DMS53 treated with DMSO at 0.1 percent for 48 hours (cell line): ENCODE data around the gene CARTPT.

ENCODE experiments used
- DNase-seq: peaks from one replicate; lab custom pipeline; 2025; ENCODE audit not compliant: unreplicated experiment; lab: John Stamatoyannopoulos, UW

The CARTPT gene

GRCh38 chr5:71737931-71738539 is 19.0 kb downstream of the CARTPT start:
- no peak for DNase-seq

- no peak for DNase-seq
Measured at GRCh38 chr5:71738662-71739361, 19.7 kb downstream of the CARTPT start.

GRCh38 chr5:71740015-71740753 is 21.1 kb downstream of the CARTPT start:
- no peak for DNase-seq

GRCh38 chr5:71743155-71743554 is 24.1 kb downstream of the CARTPT start:
- no peak for DNase-seq

GRCh38 chr5:71744009-71744790 is 25.1 kb downstream of the CARTPT start:
- no peak for DNase-seq

GRCh38 chr5:71747182-71747581 is 28.1 kb downstream of the CARTPT start:
- DNase-seq = no peak

GRCh38 chr5:71748360-71748759 is 29.3 kb downstream of the CARTPT start:
- DNase-seq = no peak

- DNase-seq = no peak
Measured at GRCh38 chr5:71751422-71751821, 32.3 kb downstream of the CARTPT start.

- no peak for DNase-seq
Measured at GRCh38 chr5:71752441-71753190, 33.5 kb downstream of the CARTPT start.

GRCh38 chr5:71757590-71758543 is 38.8 kb downstream of the CARTPT start:
- DNase-seq = peak; percentile 59

GRCh38 chr5:71762826-71763225 is 43.8 kb downstream of the CARTPT start:
- DNase-seq = no peak

- no peak for DNase-seq
Measured at GRCh38 chr5:71767661-71768060, 48.6 kb downstream of the CARTPT start.

- DNase-seq = no peak
Measured at GRCh38 chr5:71769287-71769686, 50.2 kb downstream of the CARTPT start.

- DNase-seq = no peak
Measured at GRCh38 chr5:71770381-71770780, 51.3 kb downstream of the CARTPT start.
